Measurements from ENCODE around the gene COX10.

COX10 gene

DNA sequence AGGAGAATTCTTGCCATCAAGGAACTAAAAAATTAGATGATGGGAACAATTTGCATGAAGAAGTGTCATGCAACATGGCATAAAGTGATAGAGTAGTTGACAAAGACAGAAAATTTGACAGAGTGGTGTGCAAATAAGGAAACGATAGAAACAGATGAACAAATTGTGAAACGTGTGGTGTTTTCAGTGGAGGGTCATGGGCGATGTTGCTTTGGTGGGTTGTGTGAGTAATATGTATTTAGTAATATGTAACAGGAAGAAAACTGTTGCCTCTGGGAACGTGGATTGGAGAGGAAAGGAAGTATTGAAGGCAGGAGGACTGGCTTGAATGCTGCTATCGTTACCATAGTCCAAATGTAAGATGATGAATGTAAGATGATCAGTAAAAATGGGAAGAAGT, 3.6 kb downstream of the COX10 start:
- no peak for DNase-seq

DNA sequence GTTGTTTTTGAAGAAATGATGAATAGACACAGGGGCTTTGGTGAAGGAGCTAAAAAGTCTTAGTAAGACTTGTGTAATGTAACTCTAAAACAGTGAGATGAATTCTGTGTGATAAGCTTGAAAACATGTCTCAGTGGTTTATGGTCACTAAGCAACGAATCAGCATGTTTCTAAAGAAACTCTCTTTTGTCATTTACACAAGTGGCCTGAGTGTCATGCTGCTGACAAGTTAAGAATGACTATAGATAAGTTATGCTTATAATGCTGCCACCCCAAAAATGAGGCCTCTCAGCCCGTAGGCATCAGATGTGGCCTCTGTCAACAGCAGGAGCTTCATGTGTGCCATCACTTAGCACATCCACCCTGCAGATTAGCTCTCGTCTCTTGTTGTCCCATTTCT, 8.7 kb downstream of the COX10 start:
- no peak for DNase-seq

DNA sequence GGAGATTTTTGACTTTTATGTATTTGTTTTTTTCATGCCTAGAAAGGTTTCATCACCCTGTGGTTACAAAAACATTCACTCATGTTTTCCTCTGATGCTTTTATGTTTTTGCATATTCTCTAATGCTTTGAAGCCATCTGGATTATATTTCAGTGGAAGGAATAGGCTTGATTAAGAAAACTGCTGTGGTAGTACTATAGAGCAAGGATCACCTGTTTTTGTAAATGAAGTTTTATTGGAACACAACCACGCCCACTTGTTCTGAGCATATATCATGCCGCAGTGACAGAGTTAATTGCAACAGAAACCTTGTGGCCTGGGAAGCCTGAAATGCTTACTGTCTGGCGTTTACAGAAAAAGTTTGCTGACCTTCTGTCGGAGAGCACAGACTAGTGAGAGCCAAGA, 11.5 kb downstream of the COX10 start:
- no peak for DNase-seq

DNA sequence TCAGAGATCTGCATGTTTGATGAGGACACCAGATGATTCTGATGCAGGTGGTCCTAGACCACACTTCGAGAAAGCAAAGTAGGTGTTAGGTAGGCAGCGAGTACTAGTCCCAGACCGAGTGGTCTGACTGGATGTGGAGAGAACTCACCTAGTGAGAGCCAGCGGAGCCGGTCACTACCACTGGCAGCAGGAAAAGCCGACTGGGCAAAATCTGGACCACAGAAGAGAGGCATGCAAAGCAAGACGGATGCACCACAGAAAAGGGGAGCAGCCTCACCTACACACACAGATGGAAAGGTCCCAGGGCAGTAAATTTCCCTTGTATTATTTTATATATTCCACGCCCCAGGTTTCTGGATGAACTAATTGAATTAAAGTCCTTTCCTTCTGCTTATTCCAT, 13.5 kb downstream of the COX10 start:
- DNase-seq: no peak

DNA sequence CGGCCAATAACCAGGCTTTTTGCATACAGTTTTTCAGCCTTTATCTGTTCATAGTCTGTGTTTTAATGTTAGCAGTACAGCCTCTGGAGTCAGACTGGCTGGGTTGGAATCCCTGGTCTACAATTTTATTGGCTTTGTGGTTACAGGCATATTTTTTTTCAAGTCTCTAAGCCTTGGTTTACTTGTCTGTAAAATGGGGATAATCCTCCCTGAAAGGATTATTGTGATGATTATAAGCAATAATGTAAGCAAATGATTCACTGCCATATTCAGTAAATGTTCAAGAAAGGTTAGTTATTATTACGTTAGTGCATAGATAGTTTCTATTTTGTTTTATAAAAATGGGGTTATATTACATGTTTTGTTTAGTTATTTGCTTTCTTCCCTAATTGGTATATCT, 15.7 kb downstream of the COX10 start:
- DNase-seq: no peak

DNA sequence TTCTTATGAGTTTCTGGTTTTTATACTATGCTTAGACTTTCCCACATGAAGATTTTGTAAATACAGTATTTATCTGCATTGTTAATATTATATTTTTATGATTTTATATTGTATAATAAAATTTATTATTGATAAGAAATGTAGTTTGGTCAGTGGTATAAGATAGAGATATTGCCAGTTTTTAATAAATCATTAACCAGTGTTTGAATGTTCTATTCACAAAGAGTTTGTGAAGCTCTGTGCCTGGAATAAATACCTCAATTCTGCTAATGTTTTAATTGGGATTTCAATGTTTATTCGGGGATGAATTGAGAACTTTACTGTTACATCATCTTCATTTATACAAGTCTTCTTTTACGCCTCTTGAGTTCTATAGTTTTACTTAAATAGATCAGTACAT, 16.9 kb downstream of the COX10 start:
- DNase-seq: no peak

DNA sequence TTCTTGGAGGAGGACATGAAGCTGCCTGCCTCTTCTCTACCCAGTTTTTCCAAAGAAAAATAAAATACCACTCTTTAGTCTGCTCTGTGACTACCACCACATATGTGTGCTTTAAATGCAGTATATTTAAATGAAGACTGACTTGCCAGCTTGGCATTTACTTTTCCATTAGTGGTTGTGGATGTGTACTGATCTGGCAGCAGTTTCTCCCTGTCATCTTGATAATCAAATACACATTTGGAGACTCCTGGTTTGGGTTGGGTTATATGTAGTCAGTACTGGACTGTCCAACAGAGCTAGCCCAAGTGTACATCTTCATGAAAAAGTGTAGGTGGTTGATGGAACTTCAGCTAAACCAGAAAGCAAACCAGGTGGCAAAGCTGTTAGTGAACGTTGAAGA, 19.9 kb downstream of the COX10 start:
- DNase-seq: no peak

DNA sequence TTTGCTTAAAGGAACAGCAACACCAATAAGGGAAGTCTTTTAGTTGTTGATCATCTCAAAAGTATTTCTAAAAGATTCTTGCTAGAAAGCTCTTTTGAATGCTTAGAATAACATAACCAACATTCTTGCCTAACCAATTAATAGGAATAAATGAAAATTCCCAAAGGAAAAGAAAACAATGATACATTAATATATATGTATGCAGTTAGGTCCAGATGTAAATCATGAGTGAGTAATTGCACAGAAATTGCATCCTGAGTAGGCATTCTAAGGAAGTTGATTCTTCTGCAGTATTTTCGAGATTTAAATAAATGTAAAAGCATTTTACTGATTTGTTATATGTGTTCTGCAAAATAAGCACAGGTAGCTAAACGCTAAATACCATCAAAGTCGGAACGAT, 22.1 kb downstream of the COX10 start:
- no peak for DNase-seq

DNA sequence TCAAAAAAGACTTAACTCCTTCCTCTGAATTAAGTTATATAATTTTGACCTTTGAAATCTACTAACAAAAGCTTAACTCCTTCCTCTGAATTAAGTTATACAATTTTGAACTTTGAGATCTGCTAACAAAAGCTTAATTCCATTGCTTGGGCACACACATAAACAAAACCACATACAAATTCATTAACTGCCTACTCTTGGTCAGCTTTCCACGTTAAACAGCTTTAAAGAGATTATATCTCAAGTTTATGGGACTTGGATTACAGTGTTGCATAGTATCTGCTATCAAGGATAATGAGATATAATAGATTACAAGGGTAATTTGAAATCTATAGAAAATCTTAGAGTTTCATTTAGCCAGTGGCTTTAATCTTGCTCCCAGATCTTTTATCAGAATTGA, 23.5 kb downstream of the COX10 start:
- DNase-seq: no peak

DNA sequence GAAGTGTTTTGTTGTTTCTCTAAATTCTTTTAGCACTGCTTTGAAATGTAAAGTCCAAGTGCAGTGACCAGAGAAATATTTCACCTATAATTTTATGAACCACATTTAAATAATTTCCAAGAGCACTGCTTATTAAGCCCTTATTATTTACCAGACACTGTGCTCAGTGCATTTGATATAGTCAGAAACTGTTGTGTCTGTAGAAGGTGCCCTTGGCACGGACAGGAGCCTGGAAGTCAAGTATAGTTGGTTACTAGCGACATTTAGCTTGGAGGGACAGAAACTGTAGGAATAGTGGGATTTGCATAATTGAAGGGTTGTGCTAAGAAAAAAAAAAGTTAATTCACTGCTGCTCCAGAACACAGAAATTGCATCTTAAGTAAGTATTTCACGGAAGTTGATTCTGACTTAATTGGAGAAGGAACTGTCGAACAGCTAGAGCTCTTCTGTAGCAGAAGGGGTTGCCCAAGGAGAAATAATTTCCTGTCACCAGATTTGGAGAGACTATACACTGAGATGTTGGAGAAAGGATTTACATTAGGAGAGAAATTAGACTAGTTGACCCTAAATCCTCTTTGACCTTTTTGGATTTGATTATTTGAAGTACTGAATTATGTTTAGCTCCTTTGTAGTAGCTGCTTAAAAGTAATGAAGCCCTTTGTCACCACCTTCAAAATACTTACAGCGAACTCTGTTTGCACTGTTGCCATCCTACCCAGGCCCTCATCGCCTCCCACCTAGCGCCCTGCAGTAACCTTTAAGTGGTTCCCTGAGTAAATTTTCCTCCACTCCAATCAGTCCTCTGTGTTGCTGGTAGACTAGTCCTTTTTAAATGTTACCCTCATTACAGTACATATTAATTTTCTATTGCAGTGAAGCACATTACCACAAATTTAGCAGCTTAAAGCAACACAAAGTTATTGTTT, 25.6 kb downstream of the COX10 start:
- DNase-seq: no peak

DNA sequence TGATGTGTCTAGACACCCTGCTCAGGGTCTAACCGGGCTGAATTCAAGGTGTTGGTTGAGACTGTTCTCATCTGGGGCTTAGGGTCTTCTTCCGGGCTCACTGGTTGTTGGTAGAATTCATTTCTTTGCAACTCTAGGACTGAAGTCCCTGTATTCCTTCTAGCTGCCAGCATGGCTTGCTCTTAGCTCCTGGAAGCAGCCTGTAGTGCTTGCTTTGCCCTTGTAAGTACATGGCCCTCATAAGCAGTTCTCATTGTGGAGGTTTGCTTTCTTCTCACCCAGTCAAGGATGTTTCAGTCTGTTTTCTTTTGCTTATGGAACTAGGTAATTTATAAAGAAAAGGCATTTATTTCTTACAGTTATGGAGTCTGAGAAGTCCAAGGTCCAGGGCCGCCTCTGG, 26.3 kb downstream of the COX10 start:
- DNase-seq: no peak

DNA sequence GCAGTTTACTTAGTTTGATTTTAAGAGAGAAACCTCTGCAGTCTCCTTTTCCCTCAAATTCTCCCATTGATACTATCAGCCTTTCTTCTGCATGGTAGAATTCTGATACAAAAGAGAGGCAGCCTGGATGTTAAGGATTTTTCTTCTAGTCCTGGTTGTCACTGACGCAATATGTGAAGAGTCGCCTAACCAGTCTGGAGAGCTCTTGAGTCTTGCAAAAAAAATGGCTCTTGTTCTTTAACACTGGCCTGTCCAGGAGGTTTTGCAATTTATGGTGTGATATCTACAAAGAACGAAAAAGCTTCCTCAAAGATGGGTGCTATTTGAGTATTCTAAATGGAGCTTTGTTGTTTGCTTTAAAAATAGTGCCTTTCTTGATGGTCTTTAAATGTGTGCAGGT, 28.9 kb downstream of the COX10 start:
- no peak for DNase-seq

DNA sequence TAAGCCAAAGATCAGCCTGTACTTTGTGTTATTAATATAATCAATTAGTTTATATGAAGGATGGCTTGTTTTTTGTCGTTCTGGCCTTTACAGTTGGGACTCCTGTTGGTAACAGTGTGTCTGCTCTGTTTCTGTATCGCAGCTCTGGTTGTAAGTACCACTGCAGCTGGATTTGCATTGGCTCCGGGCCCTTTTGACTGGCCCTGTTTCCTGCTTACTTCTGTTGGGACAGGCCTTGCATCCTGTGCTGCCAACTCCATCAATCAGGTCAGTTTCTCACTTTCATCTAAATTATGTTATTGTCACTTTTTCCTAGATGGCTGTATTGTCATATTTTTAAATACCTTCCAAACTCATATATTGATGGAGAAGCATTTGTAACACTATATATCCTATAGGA, 32.7 kb downstream of the COX10 start:
- DNase-seq: no peak

DNA sequence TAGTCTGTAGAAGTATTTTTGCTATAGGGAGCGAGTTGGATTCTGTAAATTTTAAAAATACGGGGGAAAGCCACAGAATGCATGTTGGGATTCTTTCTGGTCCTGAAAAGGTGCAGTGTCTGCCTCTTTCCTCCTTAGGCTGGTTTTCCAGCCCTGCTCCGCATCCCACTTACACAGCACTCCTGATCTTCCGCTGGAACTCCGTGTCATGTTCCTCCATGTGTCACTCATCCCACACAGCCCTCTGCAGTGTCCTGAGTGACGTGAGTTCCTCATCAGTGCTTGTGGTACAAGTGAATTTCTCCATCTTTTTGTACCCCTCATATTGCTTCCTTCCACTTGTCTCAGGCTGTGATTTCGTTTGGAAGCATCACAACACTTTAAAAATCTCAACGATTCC, 34.5 kb downstream of the COX10 start:
- DNase-seq: no peak

DNA sequence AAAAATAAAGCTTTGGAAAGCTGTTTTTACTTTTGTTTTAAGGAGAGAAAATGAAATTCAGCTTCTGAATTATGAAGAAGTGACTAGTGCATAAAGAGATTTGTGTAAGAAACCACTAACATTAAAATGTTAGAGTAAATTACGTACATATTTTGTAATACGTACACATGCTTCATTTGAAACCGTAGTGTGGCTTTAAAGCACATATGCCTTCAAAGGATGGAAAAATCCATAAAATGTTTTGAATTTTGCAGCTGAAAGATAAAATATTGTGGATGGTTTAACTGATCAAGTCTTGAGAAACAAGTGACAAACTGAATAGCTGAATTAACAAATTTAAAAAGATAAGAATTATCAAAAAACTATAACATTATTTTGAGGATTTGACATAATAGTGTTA, 35.4 kb downstream of the COX10 start:
- DNase-seq: no peak

DNA sequence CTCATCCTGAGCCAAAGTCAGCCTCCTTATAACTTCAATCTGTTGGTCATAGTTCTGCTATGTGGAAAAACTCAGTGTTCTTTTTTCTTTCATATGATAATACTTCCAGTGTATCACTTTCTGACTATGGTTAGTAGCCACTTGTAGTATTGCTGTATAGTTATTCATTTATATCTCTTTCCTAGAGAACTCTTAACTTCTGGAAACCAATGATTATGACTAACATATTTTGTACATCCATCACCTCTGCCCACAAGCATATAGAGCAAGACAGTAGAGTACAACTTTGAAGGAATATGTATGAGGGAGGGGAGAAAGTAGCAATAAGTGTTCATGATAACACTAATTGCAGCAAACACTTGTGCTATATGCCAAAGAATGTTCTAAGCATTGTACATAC, 38.6 kb downstream of the COX10 start:
- no peak for DNase-seq

DNA sequence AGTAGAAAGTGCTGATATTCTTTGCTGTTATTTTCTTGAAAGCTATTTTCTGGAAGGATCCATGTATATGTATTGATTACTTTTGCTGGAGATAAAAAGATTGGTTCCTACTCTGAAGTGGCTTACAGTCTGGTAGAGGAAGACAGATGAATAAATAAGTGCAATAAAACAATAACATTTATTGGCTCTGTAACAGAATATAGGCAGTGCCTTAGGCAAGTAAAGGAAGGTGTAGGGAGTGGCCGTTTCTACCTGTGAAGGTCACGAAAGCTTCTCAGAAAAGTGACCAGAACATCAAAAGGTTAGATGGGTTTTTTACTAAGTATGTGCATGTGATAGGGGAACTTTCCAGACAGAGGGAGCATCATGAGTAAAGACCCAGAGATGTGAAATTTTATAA, 43.1 kb downstream of the COX10 start:
- DNase-seq: no peak

DNA sequence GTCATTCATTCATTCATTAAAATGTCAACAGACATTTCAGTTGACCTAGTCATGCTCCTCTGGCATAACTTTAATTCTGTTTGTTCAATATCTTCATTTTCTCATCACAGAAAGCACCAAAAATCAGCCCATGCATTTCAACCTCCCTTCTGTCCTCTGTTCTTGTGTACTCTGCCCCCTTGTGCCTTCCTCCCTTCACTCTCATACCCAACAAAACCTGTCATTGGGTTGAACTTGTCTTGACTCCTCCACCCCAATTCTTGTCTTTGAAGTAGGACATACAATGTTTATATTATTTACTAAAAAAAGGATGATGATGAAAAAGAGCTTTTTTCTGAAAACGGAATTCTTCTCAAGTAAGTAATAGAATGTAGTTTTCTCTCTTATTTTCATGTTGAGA, 43.8 kb downstream of the COX10 start:
- DNase-seq: no peak

DNA sequence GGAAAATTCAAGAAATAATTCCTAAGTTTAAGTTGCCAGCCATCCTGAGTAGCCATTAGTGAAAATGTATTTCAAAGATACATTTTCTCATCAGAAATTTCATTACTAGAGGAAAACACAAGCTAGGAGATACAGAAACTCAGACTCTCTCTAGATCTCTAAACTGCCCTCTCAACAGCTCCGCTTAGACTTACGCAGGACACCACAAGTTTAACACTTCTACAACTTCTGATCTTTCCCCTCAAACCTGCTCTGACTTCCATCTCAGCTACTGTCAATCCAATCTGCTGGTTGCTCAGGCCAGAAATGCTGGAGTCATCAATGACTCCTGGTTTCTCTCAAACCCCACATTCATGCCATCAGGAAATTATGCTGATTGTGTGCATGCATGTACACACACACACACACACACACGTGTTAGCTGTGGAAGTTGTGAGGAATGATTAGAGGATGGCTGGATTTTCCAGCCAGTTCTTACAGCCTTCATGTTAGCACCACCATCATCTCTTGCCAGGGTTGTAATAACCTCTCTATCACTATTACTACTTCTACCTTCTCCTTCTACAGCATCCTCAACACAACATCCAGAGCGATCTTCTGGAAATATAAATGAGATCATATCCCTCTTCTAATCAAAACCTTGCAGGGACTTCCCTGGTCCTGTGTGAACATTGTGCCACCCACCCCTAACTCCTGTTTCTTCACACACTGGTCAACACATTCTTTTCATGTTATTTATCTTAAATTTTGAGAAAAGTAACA, 47.1 kb downstream of the COX10 start:
- DNase-seq: no peak

DNA sequence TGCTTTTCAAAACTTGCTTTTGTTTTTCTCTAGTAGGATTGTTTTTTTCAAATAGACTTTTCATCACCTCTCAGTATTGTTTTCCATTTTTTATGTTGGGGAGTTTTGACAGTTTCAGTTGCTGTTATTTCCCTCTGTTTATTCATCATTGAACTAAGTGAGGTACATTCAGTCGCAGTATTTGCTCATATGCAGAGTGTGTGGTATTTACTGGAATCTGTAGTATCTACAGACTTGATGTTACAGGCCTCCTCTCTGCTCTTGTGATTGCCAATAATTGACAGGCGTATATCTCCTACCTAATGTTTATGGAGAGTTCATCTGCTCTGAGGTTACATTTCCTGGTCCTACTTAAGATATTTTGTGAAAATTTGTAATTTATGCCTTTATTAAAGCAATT, 49.6 kb downstream of the COX10 start:
- no peak for DNase-seq

DNA sequence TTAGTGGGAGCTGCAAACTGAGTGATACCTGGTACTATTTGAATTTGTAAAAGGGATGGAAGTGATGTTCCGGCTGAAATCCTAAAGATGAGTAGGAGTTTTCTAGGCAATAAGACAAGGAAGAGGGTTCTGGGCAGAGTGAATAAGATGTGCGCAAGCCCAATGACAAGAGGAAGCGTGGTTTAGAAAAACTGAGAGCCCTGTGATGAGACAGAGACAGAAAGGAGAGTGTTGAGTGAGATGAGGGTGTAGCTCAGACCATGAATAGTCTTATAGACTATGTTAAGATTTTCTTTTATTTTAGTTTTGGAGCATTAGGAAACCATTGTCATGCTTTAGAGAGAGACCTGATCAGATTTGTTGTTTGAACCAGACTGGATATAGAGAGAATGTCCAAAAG, 50.2 kb downstream of the COX10 start:
- DNase-seq: no peak

DNA sequence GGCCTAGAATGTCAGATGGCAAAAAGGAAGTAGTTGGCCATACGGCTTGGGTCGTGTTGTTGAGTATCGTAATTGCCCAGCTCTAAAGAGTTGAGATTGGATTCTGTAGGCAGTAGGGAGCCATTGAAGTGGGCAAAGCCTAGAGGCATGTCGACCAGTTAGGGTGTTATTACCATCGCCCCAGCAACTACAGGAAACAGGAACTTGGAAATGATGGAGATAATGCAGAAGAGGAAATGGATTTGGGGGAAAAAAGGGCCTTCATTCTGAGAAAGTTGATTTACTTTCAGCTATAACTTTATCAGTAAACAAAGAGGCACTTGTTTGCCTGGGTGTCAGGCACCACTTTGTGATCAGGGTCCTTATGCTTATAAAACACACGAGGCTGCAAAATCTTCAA, 52.6 kb downstream of the COX10 start:
- no peak for DNase-seq

DNA sequence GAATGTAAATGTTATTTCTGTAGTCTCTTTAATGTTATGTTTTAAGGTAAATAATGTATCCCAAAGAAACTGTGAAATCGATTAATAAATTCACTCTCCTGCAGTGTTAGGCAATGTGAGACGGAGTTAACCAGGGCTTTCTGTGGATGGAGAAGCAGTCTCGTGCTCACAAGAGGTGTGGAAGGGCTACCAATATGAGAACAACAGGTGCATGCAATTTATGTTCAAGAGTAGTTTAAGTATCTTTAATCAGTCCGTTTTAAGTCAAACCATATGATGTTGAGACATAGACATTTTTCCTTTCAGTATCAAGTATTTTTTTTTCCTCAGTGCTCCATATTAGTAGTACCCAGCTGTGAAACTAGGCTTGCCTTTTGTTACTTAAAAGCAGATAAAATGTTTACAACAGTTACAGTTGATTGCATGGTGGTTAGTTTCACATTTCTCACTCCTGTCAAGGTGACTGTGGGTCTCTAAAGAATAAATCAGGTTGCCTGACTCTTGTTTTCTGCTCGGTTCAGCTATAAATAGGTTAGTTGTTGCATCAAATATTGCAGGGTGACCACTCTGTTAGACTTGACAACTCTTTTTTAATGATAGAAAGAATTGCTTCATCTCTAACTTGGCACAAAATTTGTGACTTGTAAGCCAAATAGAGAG, 54.4 kb downstream of the COX10 start:
- DNase-seq: no peak

DNA sequence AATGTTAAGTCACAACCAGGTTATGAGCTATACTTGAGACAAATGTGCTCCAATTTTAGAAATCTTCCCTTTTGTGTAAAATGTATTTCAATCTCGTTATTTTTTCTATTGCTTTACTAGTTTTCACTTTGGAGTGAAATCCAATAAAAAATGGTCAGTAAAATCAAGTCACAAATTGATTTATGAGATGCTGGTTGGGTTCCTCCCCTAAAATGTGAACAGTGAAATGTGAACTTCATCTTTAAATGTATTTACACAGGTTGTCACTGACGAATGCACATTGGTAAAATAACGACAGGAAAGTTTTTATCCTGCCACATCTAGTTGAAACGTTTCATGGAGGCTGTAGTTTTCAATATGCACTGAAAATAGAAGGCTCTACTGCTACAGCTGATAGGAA, 55.5 kb downstream of the COX10 start:
- DNase-seq: no peak
